HG03095 (cell line): ENCODE results near the gene SATB2.

Source experiments
- ATAC-seq: cut with Tn5 transposase; IDR thresholded peaks from one replicate; pipeline ENCODE4 v1.9.1; 2021; ENCODE audit warnings: moderate library complexity; ENCODE audit not compliant: unreplicated experiment

SATB2 gene

DNA sequence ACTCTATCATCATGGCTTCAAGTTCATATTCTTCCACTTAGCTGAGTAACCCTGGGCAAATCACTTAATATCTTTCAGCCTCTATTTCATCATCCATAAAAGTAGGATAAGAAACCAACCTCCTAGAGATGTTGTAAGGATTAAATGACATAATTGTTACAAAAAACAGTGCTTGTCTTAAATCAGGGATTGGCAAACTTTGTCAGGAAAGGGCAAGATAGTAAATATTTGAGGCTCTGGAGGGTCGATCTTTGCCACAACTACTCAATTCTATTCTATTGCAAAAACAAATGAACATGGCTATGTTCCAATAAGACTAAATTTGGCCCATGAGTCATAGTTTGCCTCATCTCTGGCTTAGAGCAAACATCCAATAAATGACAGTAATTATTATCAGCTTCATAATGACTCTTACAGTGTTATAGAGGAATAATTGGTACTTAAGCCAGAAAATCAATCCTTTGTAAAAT lies 184.7 kb downstream of the SATB2 start:
- no peak for ATAC-seq

DNA sequence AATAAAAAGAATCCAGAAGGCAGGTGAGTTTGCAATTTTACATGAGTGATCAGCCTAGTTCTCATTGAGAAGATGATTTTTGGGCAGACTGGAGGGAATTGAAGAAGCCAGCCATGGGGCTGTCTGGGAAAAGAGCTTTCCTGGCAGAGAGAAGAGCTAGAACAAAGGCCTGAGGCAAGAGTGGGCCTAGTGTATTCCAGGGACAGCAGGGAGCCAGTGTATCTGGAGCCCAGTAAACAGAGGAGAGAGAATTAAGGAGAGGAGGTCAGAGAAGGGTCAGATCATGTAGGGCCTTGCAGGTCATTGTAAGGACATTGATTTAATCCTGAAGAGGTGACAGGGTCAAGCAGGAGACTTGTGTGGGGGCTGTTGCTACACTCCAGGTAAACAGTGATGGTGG lies 195.8 kb downstream of the SATB2 start:
- no peak for ATAC-seq

DNA sequence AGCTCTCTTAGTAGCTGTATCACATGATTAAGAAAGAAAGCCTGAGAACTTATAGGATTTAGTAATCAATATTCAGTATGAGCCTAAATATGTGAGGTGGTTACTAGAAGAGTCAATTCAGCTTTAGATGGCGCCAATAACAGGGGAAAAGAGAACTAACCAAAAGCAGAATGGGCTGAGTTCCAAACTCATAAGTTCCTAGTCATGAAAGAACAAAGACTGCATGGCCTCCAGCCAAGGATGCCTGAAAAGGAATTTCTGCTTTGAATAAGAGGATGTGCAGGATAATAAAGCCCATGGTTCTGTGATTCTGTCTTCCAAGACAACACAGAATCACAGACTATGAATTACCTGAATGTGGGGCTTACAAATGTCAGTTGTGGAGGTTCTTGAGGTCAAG lies 196.5 kb downstream of the SATB2 start:
- ATAC-seq: no peak

DNA sequence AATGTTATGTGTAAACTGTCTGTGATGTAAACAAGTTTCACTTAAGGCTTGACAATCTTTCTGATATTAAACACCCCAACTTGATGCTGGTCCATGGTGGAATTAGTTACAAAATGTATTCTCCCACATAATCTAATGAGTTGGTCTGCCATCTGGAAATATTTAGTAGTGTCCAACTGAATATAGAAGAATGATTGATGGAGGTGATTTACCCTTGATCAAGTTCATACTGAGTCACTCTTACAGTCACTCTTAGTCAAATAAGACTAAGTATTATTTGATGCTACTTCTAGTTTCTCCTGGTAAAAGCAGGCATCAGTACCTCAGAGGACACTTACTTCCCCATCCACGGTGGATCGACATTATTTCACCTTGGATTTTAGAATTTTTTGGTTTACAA lies 198.1 kb downstream of the SATB2 start:
- no peak for ATAC-seq

- ATAC-seq: no peak
Observed at GRCh38 chr2:199258291-199258690, 199.4 kb downstream of the SATB2 start.

DNA sequence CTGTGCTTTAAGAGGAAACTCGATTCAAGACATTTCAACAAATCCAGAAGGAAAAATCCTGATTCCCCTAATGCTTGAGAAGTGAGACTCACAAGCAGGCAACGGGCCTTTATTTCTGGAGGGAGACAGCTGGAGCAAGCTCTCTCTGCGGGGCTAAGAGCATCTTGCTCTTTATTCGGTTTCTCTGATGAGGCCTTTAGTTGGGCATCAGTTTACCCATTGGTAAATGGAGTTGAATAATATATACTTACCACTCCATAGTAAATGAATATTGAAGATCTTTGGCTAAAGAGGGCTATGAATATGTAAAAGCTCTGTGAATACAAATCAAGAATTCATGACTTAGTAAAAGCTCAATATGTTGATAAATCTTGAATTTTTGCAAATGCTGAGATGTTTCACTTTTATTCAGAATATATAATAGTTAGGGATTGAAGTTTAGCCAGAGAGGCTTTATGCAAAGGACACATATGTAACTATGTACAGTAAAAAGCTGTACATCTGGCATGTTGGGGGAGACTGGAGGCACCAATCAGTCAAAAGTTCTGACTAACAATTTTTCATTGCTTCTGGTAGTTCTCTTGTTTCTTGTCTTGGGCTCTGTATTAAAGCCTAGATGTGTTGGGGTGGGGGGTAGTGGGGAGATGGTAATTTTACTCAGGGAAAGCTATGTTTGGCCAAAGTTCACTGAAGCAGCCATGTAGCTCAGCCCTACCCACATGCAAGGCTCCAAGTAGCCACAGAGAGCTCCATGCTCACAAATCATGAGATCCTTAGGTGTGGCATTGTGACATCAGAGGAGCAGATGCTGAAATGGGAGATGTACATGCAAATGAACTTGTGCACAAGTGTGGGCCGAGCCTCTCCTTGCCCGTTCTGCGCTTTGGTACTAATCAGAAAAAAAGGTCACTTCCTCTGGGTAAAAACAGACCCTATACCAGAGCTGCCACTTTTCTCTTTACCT lies 200.2 kb downstream of the SATB2 start:
- ATAC-seq: no peak

DNA sequence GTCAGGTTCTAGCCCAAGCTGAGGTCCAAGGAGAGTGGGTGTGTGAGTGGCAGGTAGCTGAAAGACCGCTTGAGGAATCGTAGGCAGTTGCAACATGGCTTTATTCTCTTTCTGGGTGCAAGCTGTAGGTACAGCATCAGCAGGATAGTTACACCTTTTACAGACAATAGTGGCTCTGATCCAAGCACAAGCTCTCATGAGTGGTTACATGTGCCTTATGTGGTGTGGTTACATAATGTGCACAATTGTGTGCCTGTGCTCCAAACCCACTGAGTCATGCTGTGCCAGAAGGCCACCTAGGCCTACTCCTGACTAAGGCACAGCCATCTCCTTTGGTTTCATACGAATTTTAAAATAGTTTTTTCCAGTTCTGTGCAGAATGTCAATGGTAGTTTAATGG lies 227.6 kb downstream of the SATB2 start:
- ATAC-seq: no peak

- peak; percentile 98 for ATAC-seq
Observed at GRCh38 chr2:199228887-199229819, 228.6 kb downstream of the SATB2 start.

GRCh38 chr2:199223791-199224190 lies 233.9 kb downstream of the SATB2 start:
- ATAC-seq: no peak

GRCh38 chr2:199220920-199221319 lies 236.8 kb downstream of the SATB2 start:
- no peak for ATAC-seq

- no peak for ATAC-seq
Observed at GRCh38 chr2:199219551-199219950, 238.2 kb downstream of the SATB2 start.
